Tibial artery (tissue), 4 donors: ENCODE measurements around the gene ATAD5.
"Not testable (repeated sequence)": the region's sequence is repeated elsewhere in the genome, so short reads cannot be mapped to it uniquely, and the experiment has no call there.

Experiments
- DNase-seq, 2 donors: peaks; one replicate each; pipeline ENCODE4 v3.0.0-alpha.2; 2019
- H3K27ac ChIP-seq, 2 donors: fragments of 200-600 bp; sonication (generic) in 1 of 2; 1 replicate in 1 of 2; 2 replicates in 1 of 2; pipeline ENCODE4 v1.5.1; 2018 to 2019; ENCODE audit warnings: mild to moderate bottlenecking in 1 of 2
- H3K27me3 ChIP-seq, 2 donors: fragments of 200-600 bp; sonication (generic) in 1 of 2; one replicate each; pipeline versions ENCODE4 v1.5.1 to v1.6.0; 2016 to 2019
- H3K36me3 ChIP-seq, 3 donors: fragments of 200-600 bp; sonication (generic) in 2 of 3; one replicate each; pipeline ENCODE4 v1.5.1; 2016 to 2019; ENCODE audit warnings: mild to moderate bottlenecking in 2 of 3
- H3K4me1 ChIP-seq, 4 donors: fragments of 200-600 bp; sonication (generic) in 2 of 4; 1 replicate in 3 of 4; 2 replicates in 1 of 4; pipeline ENCODE4 v1.5.1; 2016 to 2019
- H3K4me3 ChIP-seq, 2 donors: fragments of 200-600 bp; sonication (generic) in 1 of 2; 1 replicate in 1 of 2; 2 replicates in 1 of 2; pipeline ENCODE4 v1.5.1; 2018 to 2019; ENCODE audit warnings: mild to moderate bottlenecking in 2 of 2
- H3K9me3 ChIP-seq, 3 donors: fragments of 200-600 bp; sonication (generic) in 1 of 3; one replicate each; pipeline ENCODE4 v1.5.1; 2016 to 2019
- intact Hi-C: fragments of 100-400 bp; cut with DNase I; formaldehyde crosslinking; loops from one replicate; pipeline ENCODE4 v1.15.0; 2023; ENCODE audit warnings: low total_unique reads
- TF ChIP-seq, protein P1 (sequence below), 2 experiments: fragments of 200-600 bp in 1 of 2; fragments of 450-650 bp in 1 of 2; IDR thresholded peaks; one replicate each; pipeline ENCODE4 v1.5.1; 2017 to 2019; ENCODE audit warnings: antibody characterized with exemption in 2 of 2, mild to moderate bottlenecking in 1 of 2, moderate library complexity in 1 of 2

Gene ATAD5

GRCh38 chr17:30808785-30809286 lies 22.9 kb upstream of the ATAD5 start:
- Histone ChIP-seq H3K4me1 (peaks cover 0 to 10% (median 0%) of the 10 kb centered on the region in 4 donors), H3K27ac (no peak overlapping the region), H3K27me3 (no peaks in the 10 kb centered on the region), H3K4me3 (no peak overlapping the region), H3K36me3 (peaks cover 0 to 18% (median 2%) of the 10 kb centered on the region in 3 donors), H3K9me3 (no peaks in the 10 kb centered on the region)
- no peak for DNase-seq
- TF ChIP-seq, protein P1, sequence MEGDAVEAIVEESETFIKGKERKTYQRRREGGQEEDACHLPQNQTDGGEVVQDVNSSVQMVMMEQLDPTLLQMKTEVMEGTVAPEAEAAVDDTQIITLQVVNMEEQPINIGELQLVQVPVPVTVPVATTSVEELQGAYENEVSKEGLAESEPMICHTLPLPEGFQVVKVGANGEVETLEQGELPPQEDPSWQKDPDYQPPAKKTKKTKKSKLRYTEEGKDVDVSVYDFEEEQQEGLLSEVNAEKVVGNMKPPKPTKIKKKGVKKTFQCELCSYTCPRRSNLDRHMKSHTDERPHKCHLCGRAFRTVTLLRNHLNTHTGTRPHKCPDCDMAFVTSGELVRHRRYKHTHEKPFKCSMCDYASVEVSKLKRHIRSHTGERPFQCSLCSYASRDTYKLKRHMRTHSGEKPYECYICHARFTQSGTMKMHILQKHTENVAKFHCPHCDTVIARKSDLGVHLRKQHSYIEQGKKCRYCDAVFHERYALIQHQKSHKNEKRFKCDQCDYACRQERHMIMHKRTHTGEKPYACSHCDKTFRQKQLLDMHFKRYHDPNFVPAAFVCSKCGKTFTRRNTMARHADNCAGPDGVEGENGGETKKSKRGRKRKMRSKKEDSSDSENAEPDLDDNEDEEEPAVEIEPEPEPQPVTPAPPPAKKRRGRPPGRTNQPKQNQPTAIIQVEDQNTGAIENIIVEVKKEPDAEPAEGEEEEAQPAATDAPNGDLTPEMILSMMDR (IDR thresholded peaks at IDR 0.05): no peak
- intact Hi-C loops: no loop called here

DNA sequence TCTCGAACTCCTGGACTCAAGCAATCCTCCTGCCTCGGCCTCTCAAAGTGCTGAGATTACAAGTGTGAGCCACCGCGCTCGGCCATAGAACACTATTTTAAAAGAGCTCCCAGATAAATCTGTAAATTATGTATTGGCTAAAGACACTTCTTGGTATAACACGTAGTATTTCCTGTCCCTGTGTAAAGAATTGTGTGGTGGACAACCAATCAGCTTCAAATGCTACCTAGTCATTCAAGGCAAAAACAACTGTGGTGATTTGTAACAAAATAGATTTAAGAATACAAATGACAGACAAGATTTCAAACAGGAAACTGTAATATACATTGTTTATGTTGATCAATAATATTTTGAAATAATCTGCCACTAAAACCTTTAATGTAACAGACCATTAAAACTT lies 21.9 kb upstream of the ATAD5 start:
- Histone ChIP-seq H3K4me1 (peaks cover 0 to 10% (median 0%) of the 10 kb centered on the region in 4 donors), H3K9me3 (no peaks in the 10 kb centered on the region), H3K27ac (no peak overlapping the region), H3K27me3 (no peaks in the 10 kb centered on the region), H3K4me3 (no peak overlapping the region), H3K36me3 (peaks cover 0 to 18% (median 0%) of the 10 kb centered on the region in 3 donors)
- DNase-seq: no peak
- intact Hi-C loops: no loop called here
- TF ChIP-seq, protein P1 (IDR thresholded peaks at IDR 0.05): no peak

DNA sequence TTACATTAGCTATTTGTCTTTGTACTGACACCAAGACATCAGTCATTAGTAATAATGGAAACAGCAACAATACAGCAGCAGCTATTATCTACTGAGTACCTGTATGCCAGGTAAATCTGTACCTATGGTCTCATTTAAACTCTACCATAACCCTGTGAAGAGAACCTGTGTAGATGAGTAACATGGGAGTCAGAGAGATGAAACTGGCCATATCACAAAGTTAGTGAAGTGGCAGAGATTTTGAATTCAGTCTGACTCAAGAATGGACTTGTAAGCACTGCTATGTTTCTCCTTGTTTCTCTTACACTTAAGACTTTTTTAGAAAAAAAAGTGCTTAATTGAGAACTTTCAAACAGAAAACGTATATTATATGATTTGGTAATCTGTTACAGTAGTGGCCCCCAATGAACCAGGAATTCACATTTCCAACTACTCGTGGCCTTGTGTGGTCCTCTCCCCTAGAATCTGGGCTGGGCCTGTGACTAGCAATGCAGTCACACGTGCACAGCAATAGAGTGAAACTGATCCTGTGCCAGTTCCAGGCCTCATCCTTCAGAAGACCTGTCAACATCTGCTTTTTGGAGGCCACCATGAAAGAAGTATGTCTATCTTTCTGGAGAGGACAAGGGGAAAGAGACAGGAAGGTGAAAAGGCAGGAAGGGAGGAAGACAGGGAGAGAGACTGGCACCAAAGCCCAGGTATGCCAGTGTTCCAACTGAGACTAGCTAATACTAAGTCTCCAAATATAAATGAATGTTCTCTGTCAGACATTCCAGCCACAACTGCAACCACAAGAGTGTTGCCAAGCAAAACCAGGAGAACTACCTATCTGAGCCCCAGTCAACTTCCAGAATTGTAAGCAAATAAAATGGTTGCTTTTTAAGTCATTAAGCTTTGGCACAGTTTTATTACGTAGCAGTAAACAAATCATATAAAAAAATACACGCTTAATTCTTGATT lies 19.3 kb upstream of the ATAD5 start:
- DNase-seq: no peak
- TF ChIP-seq, protein P1 (IDR thresholded peaks at IDR 0.05): no peak
- peak overlapping the region in 1 of 2 donors; percentile 43 for H3K27ac ChIP-seq

GRCh38 chr17:30814236-30814635 lies 17.5 kb upstream of the ATAD5 start:
- H3K4me3 ChIP-seq, H3K36me3 ChIP-seq, intact Hi-C loops, H3K4me1 ChIP-seq, DNase-seq, H3K27ac ChIP-seq, H3K27me3 ChIP-seq, H3K9me3 ChIP-seq: not testable (repeated sequence)

More for the DNA sequence above, 19.3 kb upstream of the ATAD5 start:
- Histone ChIP-seq H3K36me3 (peaks cover 0 to 18% (median 0%) of the 10 kb centered on the region in 3 donors), H3K4me1 (peaks cover 0 to 10% (median 0%) of the 10 kb centered on the region in 4 donors), H3K27me3 (no peaks in the 10 kb centered on the region), H3K4me3 (no peak overlapping the region), H3K9me3 (no peaks in the 10 kb centered on the region)
- intact Hi-C loops: no loop called here

DNA sequence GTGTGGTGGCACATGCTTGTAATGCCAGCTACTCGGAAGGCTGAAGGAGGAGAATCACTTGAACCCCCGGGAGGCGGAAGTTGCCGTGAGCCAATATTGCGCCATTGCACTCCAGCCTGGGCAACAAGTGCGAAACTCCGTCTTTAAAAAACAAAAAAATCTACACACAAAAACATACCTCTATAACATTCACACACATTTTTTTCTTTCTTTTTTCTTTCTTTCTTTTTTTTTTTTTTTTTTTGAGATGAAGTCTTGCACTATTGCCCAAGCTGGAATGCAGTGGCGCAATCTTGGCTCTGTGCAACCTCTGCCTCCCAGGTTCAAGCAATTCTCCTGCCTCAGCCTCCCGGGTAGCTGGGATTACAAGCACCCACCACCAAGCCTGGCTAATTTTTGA lies 16.9 kb upstream of the ATAD5 start:
- not testable (repeated sequence) for H3K4me3 ChIP-seq

GRCh38 chr17:30816165-30816564 lies 15.6 kb upstream of the ATAD5 start:
- Histone ChIP-seq H3K4me3 (no peak overlapping the region), H3K27ac (no peak overlapping the region), H3K27me3 (no peaks in the 10 kb centered on the region), H3K9me3 (no peaks in the 10 kb centered on the region), H3K4me1 (peaks cover 0 to 10% (median 0%) of the 10 kb centered on the region in 4 donors), H3K36me3 (no peaks in the 10 kb centered on the region)
- no peak for DNase-seq
- intact Hi-C loops: no loop called here
- TF ChIP-seq, protein P1 (IDR thresholded peaks at IDR 0.05): no peak

More for the DNA sequence above, 16.9 kb upstream of the ATAD5 start:
- H3K27ac ChIP-seq, H3K27me3 ChIP-seq, H3K9me3 ChIP-seq, H3K4me1 ChIP-seq, DNase-seq, intact Hi-C loops, H3K36me3 ChIP-seq: not testable (repeated sequence)
